Liver (tissue), 9 donors: ENCODE data around the gene EXOC4. TPM values are rescaled to one million over a fixed set of nuclear protein-coding genes. Genes with fewer than 3 reads are reported as not detected.

Experiments
- DNase-seq: peaks from one replicate; pipeline ENCODE4 v3.0.0-alpha.2; 2017; ENCODE audit warnings: low spot score
- H3K27ac ChIP-seq, 2 donors: one replicate each; pipeline ENCODE4 v1.7.0; 2013; ENCODE audit warnings: inconsistent platforms in 2 of 2, low read length in 2 of 2, control low read depth in 1 of 2, low read depth in 1 of 2, mild to moderate bottlenecking in 1 of 2
- H3K27me3 ChIP-seq, 4 donors: one replicate each; pipeline versions ENCODE4 v1.6.1 to v1.7.0; 2013; ENCODE audit warnings: low read length in 3 of 4, inconsistent platforms in 1 of 4, mild to moderate bottlenecking in 1 of 4, moderate library complexity in 1 of 4; ENCODE audit not compliant: control insufficient read depth in 4 of 4, insufficient read depth in 4 of 4
- H3K36me3 ChIP-seq, 4 donors: one replicate each; pipeline versions ENCODE4 v1.6.1 to v1.7.0; 2013; ENCODE audit warnings: low read length in 3 of 4, mild to moderate bottlenecking in 3 of 4, low read depth in 1 of 4, moderate library complexity in 1 of 4; ENCODE audit not compliant: control insufficient read depth in 4 of 4, insufficient read depth in 3 of 4
- H3K4me1 ChIP-seq, 4 donors: one replicate each; pipeline versions ENCODE4 v1.6.1 to v1.7.0; 2013; ENCODE audit warnings: low read length in 3 of 4, mild to moderate bottlenecking in 3 of 4, moderate library complexity in 1 of 4; ENCODE audit not compliant: control insufficient read depth in 4 of 4, insufficient read depth in 4 of 4
- H3K4me3 ChIP-seq, 3 donors: one replicate each; pipeline versions ENCODE4 v1.6.1 to v1.7.0; 2013; ENCODE audit warnings: low read length in 3 of 3, control low read depth in 1 of 3, low read depth in 1 of 3, mild to moderate bottlenecking in 1 of 3
- H3K9ac ChIP-seq, 2 donors: one replicate each; pipeline ENCODE4 v1.7.0; 2013; ENCODE audit warnings: low read length in 2 of 2, mild to moderate bottlenecking in 2 of 2, moderate library complexity in 2 of 2, control low read depth in 1 of 2, low read depth in 1 of 2
- H3K9me3 ChIP-seq, 4 donors: one replicate each; pipeline versions ENCODE4 v1.6.1 to v1.7.0; 2013; ENCODE audit warnings: low read length in 3 of 4; ENCODE audit not compliant: control insufficient read depth in 4 of 4
- ATF3 ChIP-seq: IDR thresholded peaks from 2 replicates; pipeline ENCODE4 v1.6.1; 2016; ENCODE audit warnings: antibody characterized with exemption
- EGR1 ChIP-seq, 2 donors: IDR thresholded peaks; 2 replicates each; pipeline ENCODE4 v1.6.1; 2016 to 2018; ENCODE audit warnings: antibody characterized with exemption in 2 of 2, low read depth in 2 of 2
- FOXA1 ChIP-seq: IDR thresholded peaks from 2 replicates; pipeline ENCODE4 v1.6.1; 2016; ENCODE audit warnings: antibody characterized with exemption
- GABPA ChIP-seq, 2 donors: IDR thresholded peaks in 1 of 2; conservative IDR thresholded peaks in 1 of 2; 2 replicates each; pipeline ENCODE4 v1.6.1; 2016; ENCODE audit warnings: antibody characterized with exemption in 2 of 2, mild to moderate bottlenecking in 1 of 2, moderate library complexity in 1 of 2
- HNF4G ChIP-seq: IDR thresholded peaks from 2 replicates; pipeline ENCODE4 v1.6.1; 2016; ENCODE audit warnings: antibody characterized with exemption
- JUND ChIP-seq, 2 donors: IDR thresholded peaks; 2 replicates each; pipeline ENCODE4 v1.6.1; 2016; ENCODE audit warnings: antibody characterized with exemption in 2 of 2
- MAX ChIP-seq: IDR thresholded peaks from 2 replicates; pipeline ENCODE4 v1.6.1; 2016; ENCODE audit warnings: antibody characterized with exemption
- NR2F2 ChIP-seq: IDR thresholded peaks from 2 replicates; pipeline ENCODE4 v1.6.1; 2016; ENCODE audit warnings: antibody characterized with exemption
- RAD21 ChIP-seq, 2 donors: IDR thresholded peaks; 2 replicates each; pipeline ENCODE4 v1.6.1; 2016; ENCODE audit warnings: antibody characterized with exemption in 2 of 2, mild to moderate bottlenecking in 2 of 2
- RXRA ChIP-seq, 2 donors: IDR thresholded peaks; 2 replicates each; pipeline ENCODE4 v1.6.1; 2017 to 2018; ENCODE audit warnings: antibody characterized with exemption in 2 of 2, mild to moderate bottlenecking in 1 of 2
- SP1 ChIP-seq: IDR thresholded peaks from 2 replicates; pipeline ENCODE4 v1.6.1; 2018; ENCODE audit warnings: antibody characterized with exemption, mild to moderate bottlenecking
- TAF1 ChIP-seq: conservative IDR thresholded peaks from 2 replicates; pipeline ENCODE4 v1.6.1; 2016; ENCODE audit warnings: antibody characterized with exemption, mild to moderate bottlenecking
- YY1 ChIP-seq: IDR thresholded peaks from 2 replicates; pipeline ENCODE4 v1.6.1; 2016; ENCODE audit warnings: antibody characterized with exemption, mild to moderate bottlenecking
- ZBTB33 ChIP-seq: IDR thresholded peaks from 2 replicates; pipeline ENCODE4 v1.6.1; 2016; ENCODE audit warnings: antibody characterized with exemption
- WGBS: extraction: QIAGEN DNeasy Blood & Tissue Kit; methylation state at CpG from one replicate; pipeline ENCODE4 v1.1.7; 2013; 5-methylcytosine and 5-hydroxymethylcytosine counted together
- polyA plus RNA-seq, 2 donors: library from polyadenylated mRNA; stranded (reverse) in 1 of 2; unstranded in 1 of 2; fragments of 200-250 nt in 1 of 2; fragments of >200 nt in 1 of 2; fragmentation: Nextera tagmentation in 1 of 2; extraction: Ambion mirVana in 1 of 2; gene quantifications; one replicate each; pipeline versions ENCODE4 v1.2.1 to v1.2.3, GENCODE V29; 2013 to 2015
- total RNA-seq, 2 donors: library from RNA; depleted of rRNA; stranded (reverse); fragments of >200 nt; gene quantifications; one replicate each; pipeline ENCODE4 v1.2.3, GENCODE V29; 2014
- TF ChIP-seq, protein P1 (sequence below): fragments of 150-350 bp; IDR thresholded peaks from 2 replicates; pipeline ENCODE4 v1.5.1; 2017; ENCODE audit warnings: improper control_type of control experiment, low read depth, low read length; ENCODE audit not compliant: missing input control
- TF ChIP-seq, protein P2 (sequence below): IDR thresholded peaks from 2 replicates; pipeline ENCODE4 v1.6.1; 2016; ENCODE audit warnings: antibody characterized with exemption, mild to moderate bottlenecking
- donor health status: healthy.
- donor health status: healthy.
- donor health status: healthy.
- donor health status: healthy.
- donor health status: healthy.

EXOC4 gene
- total and polyA plus RNA-seq, 4 donors, result 9.5 to 55.9 (median 23.6) TPM

GRCh38 chr7:133963629-133964028 lies 710.8 kb downstream of the EXOC4 start:
- WGBS, result 90% methylated on average over 2 of the region's 2 CpGs
- H3K9ac ChIP-seq, result no peak overlapping the region
- TF ChIP-seq ZBTB33 (no peak), ATF3 (no peak), JUND (IDR thresholded peaks at IDR 0.05) (no peak), RXRA (IDR thresholded peaks at IDR 0.05) (no peak), NR2F2 (no peak), GABPA (IDR thresholded peaks at IDR 0.05 in 1 of 2, conservative IDR thresholded peaks at IDR 0.05 in 1 of 2) (no peak), TAF1 (no peak), FOXA1 (no peak), SP1 (no peak), EGR1 (IDR thresholded peaks at IDR 0.05; ENCODE audit: low read depth in 2 of 2) (no peak), RAD21 (IDR thresholded peaks at IDR 0.05) (no peak), MAX (no peak), HNF4G (no peak), YY1 (no peak)
- TF ChIP-seq, protein P1, sequence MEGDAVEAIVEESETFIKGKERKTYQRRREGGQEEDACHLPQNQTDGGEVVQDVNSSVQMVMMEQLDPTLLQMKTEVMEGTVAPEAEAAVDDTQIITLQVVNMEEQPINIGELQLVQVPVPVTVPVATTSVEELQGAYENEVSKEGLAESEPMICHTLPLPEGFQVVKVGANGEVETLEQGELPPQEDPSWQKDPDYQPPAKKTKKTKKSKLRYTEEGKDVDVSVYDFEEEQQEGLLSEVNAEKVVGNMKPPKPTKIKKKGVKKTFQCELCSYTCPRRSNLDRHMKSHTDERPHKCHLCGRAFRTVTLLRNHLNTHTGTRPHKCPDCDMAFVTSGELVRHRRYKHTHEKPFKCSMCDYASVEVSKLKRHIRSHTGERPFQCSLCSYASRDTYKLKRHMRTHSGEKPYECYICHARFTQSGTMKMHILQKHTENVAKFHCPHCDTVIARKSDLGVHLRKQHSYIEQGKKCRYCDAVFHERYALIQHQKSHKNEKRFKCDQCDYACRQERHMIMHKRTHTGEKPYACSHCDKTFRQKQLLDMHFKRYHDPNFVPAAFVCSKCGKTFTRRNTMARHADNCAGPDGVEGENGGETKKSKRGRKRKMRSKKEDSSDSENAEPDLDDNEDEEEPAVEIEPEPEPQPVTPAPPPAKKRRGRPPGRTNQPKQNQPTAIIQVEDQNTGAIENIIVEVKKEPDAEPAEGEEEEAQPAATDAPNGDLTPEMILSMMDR, result no peak
- TF ChIP-seq, protein P2, sequence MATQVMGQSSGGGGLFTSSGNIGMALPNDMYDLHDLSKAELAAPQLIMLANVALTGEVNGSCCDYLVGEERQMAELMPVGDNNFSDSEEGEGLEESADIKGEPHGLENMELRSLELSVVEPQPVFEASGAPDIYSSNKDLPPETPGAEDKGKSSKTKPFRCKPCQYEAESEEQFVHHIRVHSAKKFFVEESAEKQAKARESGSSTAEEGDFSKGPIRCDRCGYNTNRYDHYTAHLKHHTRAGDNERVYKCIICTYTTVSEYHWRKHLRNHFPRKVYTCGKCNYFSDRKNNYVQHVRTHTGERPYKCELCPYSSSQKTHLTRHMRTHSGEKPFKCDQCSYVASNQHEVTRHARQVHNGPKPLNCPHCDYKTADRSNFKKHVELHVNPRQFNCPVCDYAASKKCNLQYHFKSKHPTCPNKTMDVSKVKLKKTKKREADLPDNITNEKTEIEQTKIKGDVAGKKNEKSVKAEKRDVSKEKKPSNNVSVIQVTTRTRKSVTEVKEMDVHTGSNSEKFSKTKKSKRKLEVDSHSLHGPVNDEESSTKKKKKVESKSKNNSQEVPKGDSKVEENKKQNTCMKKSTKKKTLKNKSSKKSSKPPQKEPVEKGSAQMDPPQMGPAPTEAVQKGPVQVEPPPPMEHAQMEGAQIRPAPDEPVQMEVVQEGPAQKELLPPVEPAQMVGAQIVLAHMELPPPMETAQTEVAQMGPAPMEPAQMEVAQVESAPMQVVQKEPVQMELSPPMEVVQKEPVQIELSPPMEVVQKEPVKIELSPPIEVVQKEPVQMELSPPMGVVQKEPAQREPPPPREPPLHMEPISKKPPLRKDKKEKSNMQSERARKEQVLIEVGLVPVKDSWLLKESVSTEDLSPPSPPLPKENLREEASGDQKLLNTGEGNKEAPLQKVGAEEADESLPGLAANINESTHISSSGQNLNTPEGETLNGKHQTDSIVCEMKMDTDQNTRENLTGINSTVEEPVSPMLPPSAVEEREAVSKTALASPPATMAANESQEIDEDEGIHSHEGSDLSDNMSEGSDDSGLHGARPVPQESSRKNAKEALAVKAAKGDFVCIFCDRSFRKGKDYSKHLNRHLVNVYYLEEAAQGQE, result no peak
- no peaks in the 10 kb centered on the region for H3K36me3 ChIP-seq
- H3K27me3 ChIP-seq, result no peaks in the 10 kb centered on the region
- no peak overlapping the region for H3K27ac ChIP-seq
- no peaks in the 10 kb centered on the region for H3K9me3 ChIP-seq
- DNase-seq, result no peak
- H3K4me1 ChIP-seq, result no peaks in the 10 kb centered on the region
- H3K4me3 ChIP-seq, result no peak overlapping the region

GRCh38 chr7:133971625-133972024 lies 718.7 kb downstream of the EXOC4 start:
- no peaks in the 10 kb centered on the region for H3K9me3 ChIP-seq
- H3K36me3 ChIP-seq, result peaks cover 0 to 2% (median 0%) of the 10 kb centered on the region in 4 donors
- no peak overlapping the region for H3K9ac ChIP-seq
- no peaks in the 10 kb centered on the region for H3K4me1 ChIP-seq
- DNase-seq, result no peak
- no peaks in the 10 kb centered on the region for H3K27me3 ChIP-seq
- no peak overlapping the region for H3K27ac ChIP-seq
- no peak overlapping the region for H3K4me3 ChIP-seq
- 94% methylated on average over 2 of the region's 2 CpGs for WGBS
- TF ChIP-seq ATF3, result no peak
- TF ChIP-seq MAX, result no peak
- TF ChIP-seq HNF4G, result no peak
- TF ChIP-seq SP1, result no peak
- no peak for TF ChIP-seq EGR1 (IDR thresholded peaks at IDR 0.05; ENCODE audit: low read depth in 2 of 2)
- TF ChIP-seq RAD21 (IDR thresholded peaks at IDR 0.05), result no peak
